Calu3 (cell line): ENCODE data around the gene EFNA4. TPM values are rescaled to one million over a fixed set of nuclear protein-coding genes. Genes with fewer than 3 reads are reported as not detected.

ENCODE experiments used
- BruUV-seq: library from RNA; stranded (reverse); fragments of 400-500 nt; replicated peaks from 2 replicates; lab custom pipeline; 2021; lab: Mats Ljungman, UMichigan
- CTCF ChIA-PET: fragments of 300-600 bp; sonication (Branson Sonifier 250); formaldehyde crosslinking; loops from one replicate; lab custom pipeline; 2022; ENCODE audit warnings: antibody characterized with exemption; lab: Charles Lee
- DNase-seq: peaks from one replicate; pipeline ENCODE4 v3.0.0; 2022
- H3K27ac Mint-ChIP-seq: one replicate; pipeline ENCODE4 v1.8.0; 2022; ENCODE audit warnings: mixed read lengths; ENCODE audit not compliant: unreplicated experiment
- H3K27me3 Mint-ChIP-seq: one replicate; pipeline ENCODE4 v1.8.0; 2022; ENCODE audit warnings: mixed read lengths; ENCODE audit not compliant: unreplicated experiment
- H3K36me3 Mint-ChIP-seq: one replicate; pipeline ENCODE4 v1.8.0; 2022; ENCODE audit warnings: mild to moderate bottlenecking, moderate library complexity, mixed read lengths; ENCODE audit not compliant: insufficient read depth, unreplicated experiment
- H3K4me1 Mint-ChIP-seq: one replicate; pipeline ENCODE4 v1.8.0; 2022; ENCODE audit warnings: mild to moderate bottlenecking, low read depth, mixed read lengths; ENCODE audit not compliant: unreplicated experiment
- H3K4me3 Mint-ChIP-seq: one replicate; pipeline ENCODE4 v1.8.0; 2022; ENCODE audit warnings: mild to moderate bottlenecking, low read depth, moderate library complexity, mixed read lengths; ENCODE audit not compliant: unreplicated experiment
- H3K9me3 Mint-ChIP-seq: one replicate; pipeline ENCODE4 v1.8.0; 2022; ENCODE audit warnings: low read depth, mixed read lengths; ENCODE audit not compliant: unreplicated experiment
- CTCF ChIP-seq: fragments of 200-600 bp; IDR thresholded peaks from one replicate; pipeline ENCODE4 v1.8.0; 2022; ENCODE audit warnings: antibody characterized with exemption; ENCODE audit not compliant: unreplicated experiment
- intact Hi-C: fragments of 100-400 bp; cut with micrococcal nuclease; formaldehyde crosslinking; loops from one replicate; pipeline ENCODE4 v1.10.0; 2022; ENCODE audit not compliant: unreplicated experiment
- total RNA-seq: library from RNA; stranded (reverse); gene quantifications from 2 replicates; pipeline ENCODE4 v1.2.3, GENCODE V29; 2022

The EFNA4 gene
- total RNA-seq, 1 experiment from 2014 or later = 13.9 TPM

GRCh38 chr1:155064111-155064831, 731 bp downstream of the EFNA4 start:
- TF ChIP-seq CTCF = no peak
- H3K27me3 Mint-ChIP-seq = no peaks in the 10 kb centered on the region
- no peaks in the 10 kb centered on the region for H3K9me3 Mint-ChIP-seq
- peak overlapping the region; percentile 71 for H3K27ac Mint-ChIP-seq
- intact Hi-C loops = loop anchor here (5.0 to 10.0 kb wide), 3 partner anchors 92 to 389 kb away; partner anchors contain the start of genes CKS1B and SHC1
- no TSS peak for BruUV-seq
- H3K36me3 Mint-ChIP-seq = peaks cover 55% of the 10 kb centered on the region
- CTCF ChIA-PET = interaction anchor here (0.8 to 3.0 kb wide), 5 partner anchors 12 to 109 kb away, joined by 3 to 28 read pairs (median 3); partner anchors contain the start of genes ADAM15 and KRTCAP2
- no peak for DNase-seq
- peak overlapping the region; percentile 76 for H3K4me3 Mint-ChIP-seq
- H3K4me1 Mint-ChIP-seq = peaks cover 30% of the 10 kb centered on the region

GRCh38 chr1:155064832-155065429, 1.4 kb downstream of the EFNA4 start:
- no peaks in the 10 kb centered on the region for H3K27me3 Mint-ChIP-seq
- H3K27ac Mint-ChIP-seq = peak overlapping the region; percentile 71
- DNase-seq = no peak
- intact Hi-C loops = loop anchor here (5.0 to 10.0 kb wide), 3 partner anchors 93 to 390 kb away; partner anchors contain the start of genes CKS1B and SHC1
- peaks cover 57% of the 10 kb centered on the region for H3K36me3 Mint-ChIP-seq
- no peak for TF ChIP-seq CTCF
- TSS peak; percentile 77 for BruUV-seq
- H3K4me3 Mint-ChIP-seq = peak overlapping the region; percentile 76
- H3K9me3 Mint-ChIP-seq = no peaks in the 10 kb centered on the region
- CTCF ChIA-PET = interaction anchor here (0.9 to 3.0 kb wide), 3 partner anchors 11 to 108 kb away, joined by 3 to 28 read pairs (median 5); partner anchors contain the start of gene KRTCAP2
- peaks cover 31% of the 10 kb centered on the region for H3K4me1 Mint-ChIP-seq

- peaks cover 38% of the 10 kb centered on the region for H3K4me1 Mint-ChIP-seq
- BruUV-seq = no TSS peak
- no peaks in the 10 kb centered on the region for H3K9me3 Mint-ChIP-seq
- TF ChIP-seq CTCF = no peak
- peaks cover 67% of the 10 kb centered on the region for H3K36me3 Mint-ChIP-seq
- H3K27me3 Mint-ChIP-seq = peaks cover 9% of the 10 kb centered on the region
- CTCF ChIA-PET = no interaction called here
- H3K4me3 Mint-ChIP-seq = no peak overlapping the region
- intact Hi-C loops = loop anchor here (10.0 kb wide), 2 partner anchors 302 to 392 kb away; no protein-coding TSS in a partner anchor
- no peak for DNase-seq
- no peak overlapping the region for H3K27ac Mint-ChIP-seq
Measured at GRCh38 chr1:155066777-155067176, 3.2 kb downstream of the EFNA4 start.

- Mint-ChIP-seq H3K36me3 (peaks cover 52% of the 10 kb centered on the region), H3K27me3 (peaks cover 27% of the 10 kb centered on the region), H3K27ac (no peak overlapping the region), H3K9me3 (no peaks in the 10 kb centered on the region), H3K4me1 (peaks cover 31% of the 10 kb centered on the region), H3K4me3 (no peak overlapping the region)
- no peak for DNase-seq
- no TSS peak for BruUV-seq
- intact Hi-C loops = loop anchor here (10.0 kb wide), 2 partner anchors 304 to 394 kb away; no protein-coding TSS in a partner anchor
- CTCF ChIA-PET = interaction anchor here (0.6 to 1.2 kb wide), 3 partner anchors 9 to 79 kb away, joined by 3 to 4 read pairs (median 4); no protein-coding TSS in a partner anchor
- no peak for TF ChIP-seq CTCF
Measured at GRCh38 chr1:155068599-155068998, 5.1 kb downstream of the EFNA4 start.
